ENCODE results near the gene DLGAP5.

The DLGAP5 gene

GRCh38 chr14:55123852-55124639 lies 67.3 kb downstream of the DLGAP5 start:
- in situ Hi-C loops (cut with HindIII; ENCODE audit: low pct_unique_long_range_greater_than_20kb, low sequenced_read_pairs): no loop called here
- no peak for DNase-seq (ENCODE audit: low read depth in 1 of 2, low spot score in 1 of 2)
- TF ChIP-seq JUND (IDR thresholded peaks at IDR 0.05; ENCODE audit: low read depth): no peak

GRCh38 chr14:55123101-55123500 lies 68.3 kb downstream of the DLGAP5 start:
- DNase-seq (ENCODE audit: low read depth in 1 of 2, low spot score in 1 of 2): no peak
- in situ Hi-C loops (cut with HindIII; ENCODE audit: low pct_unique_long_range_greater_than_20kb, low sequenced_read_pairs): no loop called here
- no peak for TF ChIP-seq JUND (IDR thresholded peaks at IDR 0.05; ENCODE audit: low read depth)

DNA sequence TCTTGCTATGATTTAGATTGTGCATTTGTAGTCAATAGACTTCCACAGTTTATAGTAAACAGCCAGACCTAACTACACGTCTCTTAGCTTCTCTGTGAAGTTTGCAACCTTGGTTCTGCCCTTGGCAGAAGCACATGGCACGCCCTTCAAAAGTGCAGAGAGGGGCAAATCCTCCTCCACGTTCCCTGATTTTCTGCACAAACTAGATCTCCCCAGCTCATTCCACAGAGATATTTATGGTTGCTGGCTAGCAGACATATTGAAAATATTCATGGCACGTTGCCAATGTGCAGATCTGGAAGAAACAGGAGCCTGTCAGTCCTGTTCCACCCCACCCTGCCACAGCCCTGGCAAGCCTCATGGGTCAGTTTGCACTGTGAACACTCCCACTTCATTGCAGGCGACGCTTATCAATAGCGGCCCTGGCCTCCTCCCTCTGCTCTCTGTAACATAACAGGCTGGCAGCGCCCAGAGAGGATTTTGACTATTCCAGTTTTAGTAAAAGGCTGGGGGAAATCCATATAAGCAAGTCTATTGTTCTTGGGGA lies 68.9 kb downstream of the DLGAP5 start:
- TF ChIP-seq JUND (IDR thresholded peaks at IDR 0.05; ENCODE audit: low read depth): no peak
- DNase-seq (ENCODE audit: low read depth in 1 of 2, low spot score in 1 of 2): peak; percentile 55 to 82
- in situ Hi-C loops (cut with HindIII; ENCODE audit: low pct_unique_long_range_greater_than_20kb, low sequenced_read_pairs): no loop called here

GRCh38 chr14:55121628-55122439 lies 69.6 kb downstream of the DLGAP5 start:
- in situ Hi-C loops (cut with HindIII; ENCODE audit: low pct_unique_long_range_greater_than_20kb, low sequenced_read_pairs): no loop called here
- TF ChIP-seq JUND (IDR thresholded peaks at IDR 0.05; ENCODE audit: low read depth): no peak
- no peak for DNase-seq (ENCODE audit: low read depth in 1 of 2, low spot score in 1 of 2)

- in situ Hi-C loops (cut with HindIII; ENCODE audit: low pct_unique_long_range_greater_than_20kb, low sequenced_read_pairs): no loop called here
- no peak for TF ChIP-seq JUND (IDR thresholded peaks at IDR 0.05; ENCODE audit: low read depth)
- DNase-seq (ENCODE audit: low read depth in 1 of 2, low spot score in 1 of 2): no peak
These were observed 70.6 kb downstream of the DLGAP5 start for GRCh38 chr14:55120571-55121495.

DNA sequence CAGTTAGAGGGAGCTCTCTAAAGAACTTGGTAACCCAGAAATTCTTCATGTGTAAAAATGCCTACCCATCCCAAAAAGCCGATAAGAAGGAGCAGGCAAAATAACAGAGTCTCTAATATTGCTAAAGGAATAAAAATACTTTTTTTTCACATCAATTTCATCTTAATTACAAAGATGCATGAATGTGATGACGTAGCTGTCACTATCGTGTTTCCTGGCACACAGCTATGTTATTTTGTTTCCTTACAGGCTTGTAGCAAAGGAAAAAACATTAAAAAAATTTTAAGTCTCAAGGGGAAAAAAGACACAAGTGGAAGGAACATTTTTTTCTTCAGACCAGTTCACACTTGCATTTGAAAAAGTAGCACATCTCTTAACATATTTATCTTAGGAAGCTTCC lies 72.6 kb downstream of the DLGAP5 start:
- no peak for TF ChIP-seq JUND (IDR thresholded peaks at IDR 0.05; ENCODE audit: low read depth)
- in situ Hi-C loops (cut with HindIII; ENCODE audit: low pct_unique_long_range_greater_than_20kb, low sequenced_read_pairs): no loop called here
- no peak for DNase-seq (ENCODE audit: low read depth in 1 of 2, low spot score in 1 of 2)

GRCh38 chr14:55117803-55118441 lies 73.5 kb downstream of the DLGAP5 start:
- in situ Hi-C loops (cut with HindIII; ENCODE audit: low pct_unique_long_range_greater_than_20kb, low sequenced_read_pairs): no loop called here
- TF ChIP-seq JUND (IDR thresholded peaks at IDR 0.05; ENCODE audit: low read depth): no peak
- no peak for DNase-seq (ENCODE audit: low read depth in 1 of 2, low spot score in 1 of 2)

- TF ChIP-seq JUND (IDR thresholded peaks at IDR 0.05; ENCODE audit: low read depth): no peak
- in situ Hi-C loops (cut with HindIII; ENCODE audit: low pct_unique_long_range_greater_than_20kb, low sequenced_read_pairs): no loop called here
- DNase-seq (ENCODE audit: low read depth in 1 of 2, low spot score in 1 of 2): no peak
These were observed 74.9 kb downstream of the DLGAP5 start for GRCh38 chr14:55116246-55117030.

DNA sequence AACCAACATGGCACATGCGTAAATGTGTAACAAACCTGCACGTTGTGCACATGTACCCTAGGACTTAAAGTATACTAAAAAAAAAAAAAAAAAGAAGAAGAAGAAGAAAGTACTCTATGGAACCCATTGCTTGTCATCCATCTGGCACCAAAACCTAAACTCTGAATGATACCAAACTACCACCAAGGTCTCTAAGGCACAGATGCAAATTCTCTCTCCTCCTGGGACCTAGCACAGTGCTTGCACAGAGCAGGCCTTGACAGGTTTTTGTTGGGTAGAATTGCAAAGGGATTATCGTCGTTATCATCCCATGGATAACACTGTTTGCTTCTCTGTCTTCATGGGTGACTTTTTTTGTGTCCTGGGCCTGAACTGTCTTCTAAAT lies 75.5 kb downstream of the DLGAP5 start:
- no peak for DNase-seq (ENCODE audit: low read depth in 1 of 2, low spot score in 1 of 2)
- no peak for TF ChIP-seq JUND (IDR thresholded peaks at IDR 0.05; ENCODE audit: low read depth)
- in situ Hi-C loops (cut with HindIII; ENCODE audit: low pct_unique_long_range_greater_than_20kb, low sequenced_read_pairs): no loop called here

DNA sequence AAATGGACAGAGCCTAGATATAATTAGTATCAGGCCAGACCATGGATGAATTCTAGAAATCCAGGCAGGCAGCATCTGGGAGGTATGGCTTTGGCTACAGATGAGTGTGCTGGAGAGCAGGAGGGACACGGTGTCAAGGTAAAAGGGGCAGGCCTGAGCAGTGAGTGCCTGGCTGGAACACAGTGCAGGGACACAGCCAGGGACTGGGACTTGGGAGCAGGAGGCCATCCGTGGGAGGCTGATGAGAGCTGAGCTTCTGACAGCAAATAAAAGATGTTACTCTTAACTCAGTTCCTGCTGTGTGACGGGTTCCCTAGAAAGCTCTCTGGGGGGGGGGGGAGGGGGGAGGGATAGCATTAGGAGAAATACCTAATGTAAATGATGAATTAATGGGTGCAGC lies 75.9 kb downstream of the DLGAP5 start:
- TF ChIP-seq JUND (IDR thresholded peaks at IDR 0.05; ENCODE audit: low read depth): no peak
- DNase-seq (ENCODE audit: low read depth in 1 of 2, low spot score in 1 of 2): no peak
- in situ Hi-C loops (cut with HindIII; ENCODE audit: low pct_unique_long_range_greater_than_20kb, low sequenced_read_pairs): no loop called here

GRCh38 chr14:55114720-55115119 lies 76.7 kb downstream of the DLGAP5 start:
- DNase-seq (ENCODE audit: low read depth in 1 of 2, low spot score in 1 of 2): no peak

More at GRCh38 chr14:55114720-55115119, 76.7 kb downstream of the DLGAP5 start:
- in situ Hi-C loops (cut with HindIII; ENCODE audit: low pct_unique_long_range_greater_than_20kb, low sequenced_read_pairs): no loop called here
- no peak for TF ChIP-seq JUND (IDR thresholded peaks at IDR 0.05; ENCODE audit: low read depth)
